Erythroblast (primary cell): ENCODE results near the gene APLP2.

Experiments used
- GATA1 ChIP-seq: IDR thresholded peaks from 2 replicates; pipeline ENCODE4 v1.6.1; 2011; ENCODE audit warnings: low read depth, mild to moderate bottlenecking, control low read depth, low read length, moderate library complexity
- POLR2A ChIP-seq: IDR thresholded peaks from 2 replicates; pipeline ENCODE4 v1.6.1; 2011; ENCODE audit warnings: mild to moderate bottlenecking, low read length

- TF ChIP-seq POLR2A (peak; percentile 24), GATA1 (peak; percentile 42)
Measured at GRCh38 chr11:130095326-130095725, 25.6 kb downstream of the APLP2 start.
